NT2/D1 (cell line): Measurements from ENCODE around the gene RAB11FIP4.

Experiments used
- SUZ12 ChIP-seq: IDR thresholded peaks from 2 replicates; pipeline ENCODE4 v1.6.1; 2011; ENCODE audit not compliant: insufficient read length, insufficient read depth; ENCODE audit errors: extremely low read depth
- YY1 ChIP-seq: IDR thresholded peaks from 2 replicates; pipeline ENCODE4 v1.6.1; 2011; ENCODE audit not compliant: insufficient read length, insufficient read depth
- ZNF274 ChIP-seq: IDR thresholded peaks from 2 replicates; pipeline ENCODE4 v1.6.1; 2011; ENCODE audit warnings: mild to moderate bottlenecking, low read depth, low read length

DNA sequence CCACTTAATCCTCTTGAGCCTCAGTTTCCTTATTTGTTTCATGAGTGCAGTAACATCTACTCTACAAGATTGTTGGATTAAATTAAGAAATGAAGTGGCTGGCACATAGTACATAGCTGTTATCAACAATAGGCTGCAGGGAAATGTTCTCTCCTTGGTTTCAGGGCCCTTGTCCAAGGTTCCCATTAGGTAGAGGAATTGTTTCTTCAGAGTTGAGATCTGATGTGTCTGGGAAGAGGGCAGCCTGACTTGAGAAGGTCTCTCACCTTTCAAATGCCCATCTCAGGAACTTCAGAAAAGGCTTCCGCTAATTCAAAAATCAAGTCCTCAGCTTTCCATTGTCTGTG, 87.6 kb downstream of the RAB11FIP4 start:
- no peak for TF ChIP-seq SUZ12
- no peak for TF ChIP-seq YY1
- TF ChIP-seq ZNF274 = no peak
